ENCODE results near the gene TANGO2. TPM values are rescaled to one million over a fixed set of nuclear protein-coding genes. Genes with fewer than 3 reads are reported as not detected.
A peak's percentile ranks its signal among the peaks of the same experiment; 100 is the strongest.

Gene TANGO2
- total and polyA plus RNA-seq, 2 of the 8 experiments (the other 6 are each of a cell fraction or from before 2014, with no cell fraction given): 10.1 to 18.4 TPM

- H3K4ac ChIP-seq (replicated peaks; ENCODE audit: insufficient read length, low read depth, low read length): no peak overlapping the region
- H4K8ac ChIP-seq (ENCODE audit: extremely low read depth, insufficient read depth, low read length): no peak overlapping the region
- H2AK5ac ChIP-seq (ENCODE audit: low read depth, low read length): no peak overlapping the region
- no peak overlapping the region for H2BK120ac ChIP-seq (replicated peaks; ENCODE audit: low read depth, low read length)
- H2BK15ac ChIP-seq (ENCODE audit: low read length): no peak overlapping the region
- H3K36me3 ChIP-seq (ENCODE audit: control insufficient read depth in 2 of 4, insufficient read depth in 4 of 4, low read length in 3 of 4): no peaks in the 10 kb centered on the region
- no peak for FAIRE-seq
- peaks cover 7% of the 10 kb centered on the region; the same call in 1 of the 2 replicates for H3K79me1 ChIP-seq (ENCODE audit: low read depth, low read length)
- DNase-seq (ENCODE audit: low read depth in 1 of 2, low spot score in 2 of 2): peak in 1 of 2 experiments; percentile 45
- H2AFZ ChIP-seq (ENCODE audit: low read length): no peak overlapping the region
- no peak overlapping the region for H3K56ac ChIP-seq (replicated peaks; ENCODE audit: insufficient read length, low read depth, low read length)
- no peak overlapping the region for H3K14ac ChIP-seq (ENCODE audit: insufficient read length)
- ChIA-PET CTCF (ENCODE audit: partially characterized antibody) (interaction anchor here (1.0 to 2.8 kb wide), 4 partner anchors 45 to 68 kb away, joined by 3 to 8 read pairs (median 4); no protein-coding TSS in a partner anchor), POLR2A (ENCODE audit: partially characterized antibody) (interaction anchor here (1.1 to 1.5 kb wide), 6 partner anchors 21 to 108 kb away, joined by 3 to 7 read pairs (median 4); partner anchors contain the start of genes DGCR8 and TRMT2A)
- 0 out of 2 replicates have a peak overlapping the region, but pooled peaks have one; percentile 24 for H2BK5ac ChIP-seq (ENCODE audit: low read depth, low read length)
- no peaks in the 10 kb centered on the region for H3K79me2 ChIP-seq (ENCODE audit: control insufficient read depth in 1 of 2, insufficient read depth in 2 of 2, low read length in 2 of 2)
- H4K91ac ChIP-seq (replicated peaks; ENCODE audit: insufficient read length, low read length): no peak overlapping the region
- H3K4me1 ChIP-seq (replicated peaks in 1 of 4; ENCODE audit: control insufficient read depth in 3 of 4, insufficient read depth in 4 of 4, low read length in 3 of 4): peaks cover 0 to 18% (median 10%) of the 10 kb centered on the region in 4 experiments; a peak in 6 of 7 replicates
- no peak overlapping the region for H2BK12ac ChIP-seq (ENCODE audit: low read depth, low read length)
- H4K20me1 ChIP-seq (replicated peaks in 1 of 2; ENCODE audit: control insufficient read depth in 1 of 2, insufficient read depth in 2 of 2, low read length in 2 of 2): peaks cover 5 to 20% of the 10 kb centered on the region in 2 experiments
- no peak overlapping the region for H4K5ac ChIP-seq (ENCODE audit: insufficient read length, low read depth, low read length)
- H3K23me2 ChIP-seq (ENCODE audit: low read depth, low read length): peaks cover 11% of the 10 kb centered on the region
- no peak overlapping the region for H2BK20ac ChIP-seq (ENCODE audit: low read length)
- WGBS, 2 experiments (ENCODE audit: extremely low coverage in 1 of 2, insufficient coverage in 1 of 2, insufficient read length in 1 of 2, insufficient replicate concordance in 2 of 2, low coverage in 1 of 2, low lambda C conversion rate in 2 of 2, missing lambda C conversion rate in 1 of 2): 74% methylated on average over 9 of the region's 9 CpGs; no CpG with 5 or more reads in 1 of the 2 experiments
- H3K9me3 ChIP-seq (ENCODE audit: insufficient read depth in 2 of 2, low read depth in 1 of 2, low read length in 1 of 2): no peaks in the 10 kb centered on the region
- H3K23ac ChIP-seq (ENCODE audit: insufficient read length): no peak overlapping the region
- H3K4me2 ChIP-seq (ENCODE audit: insufficient read depth in 1 of 2, low read depth in 2 of 2, low read length in 2 of 2): peak overlapping the region; percentile 73 to 77
- peak overlapping the region; percentile 57 to 74 (median 64); a peak in 5 of 8 replicates for H3K4me3 ChIP-seq (ENCODE audit: extremely low read depth in 1 of 4, insufficient read depth in 2 of 4, low read depth in 3 of 4, low read length in 4 of 4)
- peaks cover 18 to 45% (median 37%) of the 10 kb centered on the region in 4 experiments for H3K27me3 ChIP-seq (replicated peaks in 1 of 4; ENCODE audit: control insufficient read depth in 3 of 4, extremely low read depth in 1 of 4, insufficient read depth in 3 of 4, low read length in 3 of 4)
- no peak overlapping the region for H3K9ac ChIP-seq (replicated peaks in 1 of 4; ENCODE audit: extremely low read depth in 1 of 4, low read depth in 3 of 4, low read length in 3 of 4)
- no peak overlapping the region for H3K18ac ChIP-seq (ENCODE audit: extremely low read depth, low read length)
- H3K27ac ChIP-seq (ENCODE audit: low read depth, low read length): no peak overlapping the region
- TF ChIP-seq PHF8 (conservative IDR thresholded peaks at IDR 0.05; ENCODE audit: low read depth, low read length): no peak
Measured at GRCh38 chr22:20017622-20017958, 3.3 kb upstream of the TANGO2 start.

Measured in H1 (cell line).